Kidney epithelial cell (primary cell): Measurements from ENCODE around the gene DYRK1A. TPM values are rescaled to one million over a fixed set of nuclear protein-coding genes. Genes with fewer than 3 reads are reported as not detected.
"Not testable (repeated sequence)": the region's sequence is repeated elsewhere in the genome, so short reads cannot be mapped to it uniquely, and the experiment has no call there.

ENCODE experiments used
- DNase-seq: peaks from one replicate; pipeline ENCODE4 v3.0.0-alpha.2; 2010; ENCODE audit warnings: low read depth
- H3K27me3 ChIP-seq: 2 replicates; pipeline ENCODE4 v1.6.0; 2011; ENCODE audit warnings: low read length; ENCODE audit not compliant: control insufficient read depth, insufficient read depth
- H3K36me3 ChIP-seq: 2 replicates; pipeline ENCODE4 v1.5.1; 2011; ENCODE audit warnings: low read length; ENCODE audit not compliant: control insufficient read depth, insufficient read depth
- H3K4me3 ChIP-seq: 2 replicates; pipeline ENCODE4 v1.5.1; 2011; ENCODE audit warnings: low read depth, mild to moderate bottlenecking, control low read depth, low read length
- total RNA-seq: library from RNA; depleted of rRNA; stranded (reverse); fragments of >200 nt; gene quantifications from 2 replicates; pipeline ENCODE4 v1.2.3, GENCODE V29; 2015
- TF ChIP-seq, protein P1 (sequence below): IDR thresholded peaks from 2 replicates; pipeline ENCODE4 v1.5.1; 2011; ENCODE audit warnings: mild to moderate bottlenecking, moderate library complexity, low read length, control low read depth, inconsistent platforms; ENCODE audit not compliant: insufficient read depth, poor library complexity, severe bottlenecking

DYRK1A gene
- total RNA-seq, result 41.7 and 53.1 TPM in 2 replicates

DNA sequence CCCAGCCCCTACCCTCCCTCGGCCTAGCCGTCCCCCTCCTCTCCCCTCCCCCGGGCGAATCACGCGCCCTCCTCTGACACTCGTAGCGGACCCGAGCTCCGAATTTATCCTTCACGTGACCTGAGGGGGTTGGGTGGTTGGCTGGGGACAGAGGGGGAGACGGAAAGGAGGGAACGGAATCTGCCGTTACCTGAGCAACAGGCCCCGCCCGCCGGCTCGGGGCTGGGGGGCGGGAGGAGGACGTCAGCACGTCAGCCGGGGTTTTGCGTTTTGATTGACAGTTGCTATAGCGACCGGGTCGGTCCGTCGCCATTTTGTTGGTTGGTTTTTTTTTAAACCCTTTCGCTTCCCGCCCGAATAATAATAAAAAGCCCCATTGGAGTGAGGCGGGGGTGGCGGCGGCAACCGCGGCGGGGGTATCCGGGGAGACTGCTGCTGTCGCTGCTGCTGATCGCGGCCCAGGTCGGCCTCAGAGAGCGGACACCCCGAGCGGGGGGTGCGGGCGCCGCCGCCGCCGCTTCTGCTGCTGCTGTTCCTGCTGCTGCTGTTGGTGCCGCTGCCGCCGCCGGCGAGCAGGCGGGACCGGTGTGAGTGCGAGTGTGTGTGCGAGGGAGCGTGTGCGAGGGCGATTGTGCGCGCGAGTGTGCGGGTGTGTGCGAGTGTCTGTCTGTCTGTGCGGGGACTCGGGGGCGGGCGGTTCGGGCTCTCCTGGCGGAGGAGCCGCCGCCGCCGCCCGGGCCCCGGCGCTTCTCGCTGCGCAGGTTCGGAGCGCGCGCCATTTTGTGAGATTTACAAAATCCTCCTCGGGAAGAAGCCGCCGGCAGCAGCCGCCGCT is at the start of gene DYRK1A:
TSS of gene DYRK1A (plus strand) at position 292 of the 835 bp plus-strand sequence. CDS start 53,602 bp downstream, outside the sequence.
- Histone ChIP-seq H3K4me3 (peak within 1 kb of the TSS; percentile 88), H3K27me3 (no peaks in the 10 kb centered on the region), H3K36me3 (no peaks in the 10 kb centered on the region)
- peak; percentile 90 for DNase-seq
- TF ChIP-seq, protein P1, sequence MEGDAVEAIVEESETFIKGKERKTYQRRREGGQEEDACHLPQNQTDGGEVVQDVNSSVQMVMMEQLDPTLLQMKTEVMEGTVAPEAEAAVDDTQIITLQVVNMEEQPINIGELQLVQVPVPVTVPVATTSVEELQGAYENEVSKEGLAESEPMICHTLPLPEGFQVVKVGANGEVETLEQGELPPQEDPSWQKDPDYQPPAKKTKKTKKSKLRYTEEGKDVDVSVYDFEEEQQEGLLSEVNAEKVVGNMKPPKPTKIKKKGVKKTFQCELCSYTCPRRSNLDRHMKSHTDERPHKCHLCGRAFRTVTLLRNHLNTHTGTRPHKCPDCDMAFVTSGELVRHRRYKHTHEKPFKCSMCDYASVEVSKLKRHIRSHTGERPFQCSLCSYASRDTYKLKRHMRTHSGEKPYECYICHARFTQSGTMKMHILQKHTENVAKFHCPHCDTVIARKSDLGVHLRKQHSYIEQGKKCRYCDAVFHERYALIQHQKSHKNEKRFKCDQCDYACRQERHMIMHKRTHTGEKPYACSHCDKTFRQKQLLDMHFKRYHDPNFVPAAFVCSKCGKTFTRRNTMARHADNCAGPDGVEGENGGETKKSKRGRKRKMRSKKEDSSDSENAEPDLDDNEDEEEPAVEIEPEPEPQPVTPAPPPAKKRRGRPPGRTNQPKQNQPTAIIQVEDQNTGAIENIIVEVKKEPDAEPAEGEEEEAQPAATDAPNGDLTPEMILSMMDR, result no peak

DNA sequence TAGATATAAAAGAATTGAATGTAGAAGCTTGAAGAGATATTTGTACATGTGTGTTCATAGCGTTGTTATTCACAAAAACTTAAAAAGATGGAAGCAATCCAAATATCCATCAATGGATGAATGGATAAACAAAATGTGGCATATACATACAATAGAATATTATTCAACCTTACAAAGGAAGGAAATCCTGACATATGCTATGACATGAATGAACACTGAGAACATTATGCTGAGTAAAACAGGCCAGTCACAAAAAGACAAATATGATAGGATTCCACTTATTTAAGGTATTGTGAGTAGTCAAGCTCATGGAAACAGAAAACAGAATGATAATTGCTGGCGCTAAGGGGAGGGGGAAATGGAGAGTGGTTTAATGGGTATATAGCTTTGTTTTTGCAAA is 47.0 kb upstream of the DYRK1A start:
- Histone ChIP-seq H3K36me3 (no peaks in the 10 kb centered on the region), H3K27me3 (no peaks in the 10 kb centered on the region), H3K4me3 (no peak overlapping the region)
- TF ChIP-seq, protein P1, result no peak
- DNase-seq, result no peak

DNA sequence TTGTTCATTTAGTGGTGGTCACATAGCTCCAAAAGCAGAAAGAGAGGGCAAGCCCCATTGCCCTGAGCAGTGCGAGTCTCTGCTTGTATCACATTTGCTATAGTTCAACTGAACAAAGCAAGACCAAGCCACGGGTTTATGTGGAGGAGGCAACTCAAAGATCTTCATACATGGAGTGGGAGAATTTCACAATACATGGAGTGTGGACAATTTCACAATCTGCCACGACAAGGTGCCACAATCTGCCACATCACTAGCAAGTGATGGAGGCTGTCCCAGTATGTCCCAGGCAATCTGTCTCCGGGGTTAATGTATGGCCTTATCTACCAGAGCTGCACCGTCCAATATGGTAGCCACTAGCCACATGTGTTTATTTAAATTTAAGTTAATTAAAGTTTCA is 44.5 kb upstream of the DYRK1A start:
- no peak overlapping the region for H3K4me3 ChIP-seq
- TF ChIP-seq, protein P1, result no peak
- H3K27me3 ChIP-seq, result no peaks in the 10 kb centered on the region
- no peaks in the 10 kb centered on the region for H3K36me3 ChIP-seq
- DNase-seq, result no peak

DNA sequence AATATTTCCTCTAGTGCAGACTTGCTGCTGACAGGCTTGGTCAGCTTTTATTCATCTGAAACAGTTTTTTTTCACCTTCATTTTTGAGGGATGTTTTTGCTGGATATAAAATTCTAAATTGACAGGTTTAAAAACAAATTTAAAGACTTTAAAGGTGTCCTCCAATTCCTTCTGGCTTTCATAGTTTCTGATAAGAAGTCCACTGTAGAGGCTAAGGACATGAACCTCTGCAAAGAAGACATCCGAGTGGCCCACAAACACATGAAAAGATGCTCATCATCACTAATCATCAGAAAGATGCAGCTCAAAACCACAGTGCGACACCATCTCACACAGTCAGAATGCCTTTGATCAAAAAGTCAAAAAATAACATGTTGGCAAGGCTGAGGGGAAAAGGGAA is 42.0 kb upstream of the DYRK1A start:
- no peaks in the 10 kb centered on the region for H3K27me3 ChIP-seq
- TF ChIP-seq, protein P1, result no peak
- H3K36me3 ChIP-seq, result no peaks in the 10 kb centered on the region
- no peak for DNase-seq
- H3K4me3 ChIP-seq, result no peak overlapping the region

DNA sequence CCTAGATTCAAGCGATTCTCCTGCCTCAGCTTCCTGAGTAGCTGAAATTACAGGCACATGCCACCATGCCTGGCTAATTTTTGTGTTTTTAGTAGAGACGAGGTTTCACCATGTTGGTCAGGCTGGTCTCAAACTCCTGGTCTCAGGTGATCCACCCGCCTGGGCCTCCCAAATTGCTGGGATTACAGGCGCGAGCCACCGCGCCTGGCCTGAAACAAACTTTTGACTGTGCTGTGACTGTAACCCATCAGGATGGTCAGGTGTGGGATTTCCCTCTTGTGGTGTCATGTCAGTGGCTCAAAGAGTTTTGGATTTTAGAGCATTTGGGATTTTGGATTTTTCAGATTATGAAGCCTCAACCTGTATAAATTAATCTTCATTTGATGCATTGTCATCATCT is 38.4 kb upstream of the DYRK1A start:
- not testable (repeated sequence) for H3K27me3 ChIP-seq, DNase-seq, H3K36me3 ChIP-seq, H3K4me3 ChIP-seq

DNA sequence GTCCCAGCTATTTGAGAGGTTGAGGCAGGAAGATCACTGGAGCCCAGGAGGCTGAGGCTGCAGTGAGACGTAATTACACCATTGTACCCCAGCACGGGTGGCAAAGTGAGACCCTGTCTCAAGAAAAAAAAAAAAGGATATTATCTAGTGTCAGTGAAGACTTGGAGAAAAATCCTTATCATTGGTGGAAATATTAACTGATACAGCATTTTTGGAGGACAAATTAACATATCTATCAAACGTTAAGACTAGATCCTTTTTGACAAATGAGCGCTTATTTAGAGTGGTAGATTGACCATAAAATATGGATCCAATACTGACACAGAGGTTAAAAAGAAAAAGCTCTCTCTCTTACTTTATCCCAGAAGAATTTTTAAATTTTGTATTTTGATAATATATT is 35.2 kb upstream of the DYRK1A start:
- H3K27me3 ChIP-seq, result no peaks in the 10 kb centered on the region

More for the DNA sequence above, 35.2 kb upstream of the DYRK1A start:
- no peaks in the 10 kb centered on the region for H3K36me3 ChIP-seq
- no peak overlapping the region for H3K4me3 ChIP-seq
- TF ChIP-seq, protein P1, result no peak
- no peak for DNase-seq
